Measurements from ENCODE around the gene ZNF563.

GRCh38 chr19:12272386-12272785 is 61.0 kb downstream of the ZNF563 start:
- TF ChIP-seq CTCF (conservative IDR thresholded peaks at IDR 0.05; ENCODE audit: low read depth, low read length) = no peak
- TF ChIP-seq EZH2 (IDR thresholded peaks at IDR 0.05; ENCODE audit: borderline replicate concordance, low read depth, low read length, poor library complexity, severe bottlenecking) = no peak
